GM06990 (cell line): ENCODE measurements around the gene RAB6B.

Experiments
- DNase-seq: peaks from one replicate; pipeline ENCODE4 v3.0.0-alpha.2; 2011; ENCODE audit not compliant: insufficient read length; ENCODE audit errors: extremely low read depth
- H3K27me3 ChIP-seq: replicated peaks from 2 replicates; pipeline ENCODE4 v1.6.0; 2011; ENCODE audit warnings: low read length; ENCODE audit not compliant: control insufficient read depth, insufficient read depth
- H3K36me3 ChIP-seq: 2 replicates; pipeline ENCODE4 v1.5.1; 2011; ENCODE audit warnings: low read length; ENCODE audit not compliant: control insufficient read depth, insufficient read depth
- H3K4me3 ChIP-seq: replicated peaks from 2 replicates; pipeline ENCODE4 v1.5.1; 2011; ENCODE audit warnings: low read depth, mild to moderate bottlenecking, control low read depth, low read length
- TF ChIP-seq, protein P1 (sequence below): IDR thresholded peaks from 2 replicates; pipeline ENCODE4 v1.5.1; 2011; ENCODE audit warnings: low read length, control low read depth, mild to moderate bottlenecking, inconsistent platforms; ENCODE audit not compliant: insufficient read depth, poor library complexity, severe bottlenecking

The RAB6B gene

DNA sequence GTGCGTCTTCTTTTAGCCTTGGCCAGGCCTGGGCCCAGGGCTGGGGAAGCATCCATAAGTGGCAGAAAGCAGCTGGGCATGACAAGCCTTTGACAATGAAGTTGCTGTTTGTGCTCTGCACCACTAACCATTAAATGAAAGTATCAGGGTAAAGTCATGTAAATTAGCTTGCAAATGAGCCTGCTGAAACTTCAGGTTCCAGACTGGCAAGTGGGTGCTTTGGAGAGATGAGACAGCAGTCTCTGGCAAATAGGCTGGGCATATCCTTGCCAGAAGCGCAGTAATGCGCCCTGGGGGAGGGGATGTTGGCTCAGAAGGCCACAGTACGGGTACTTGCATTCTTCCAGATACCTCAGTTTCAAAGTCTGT, 40.7 kb downstream of the RAB6B start:
- no peaks in the 10 kb centered on the region for H3K27me3 ChIP-seq
- TF ChIP-seq, protein P1, sequence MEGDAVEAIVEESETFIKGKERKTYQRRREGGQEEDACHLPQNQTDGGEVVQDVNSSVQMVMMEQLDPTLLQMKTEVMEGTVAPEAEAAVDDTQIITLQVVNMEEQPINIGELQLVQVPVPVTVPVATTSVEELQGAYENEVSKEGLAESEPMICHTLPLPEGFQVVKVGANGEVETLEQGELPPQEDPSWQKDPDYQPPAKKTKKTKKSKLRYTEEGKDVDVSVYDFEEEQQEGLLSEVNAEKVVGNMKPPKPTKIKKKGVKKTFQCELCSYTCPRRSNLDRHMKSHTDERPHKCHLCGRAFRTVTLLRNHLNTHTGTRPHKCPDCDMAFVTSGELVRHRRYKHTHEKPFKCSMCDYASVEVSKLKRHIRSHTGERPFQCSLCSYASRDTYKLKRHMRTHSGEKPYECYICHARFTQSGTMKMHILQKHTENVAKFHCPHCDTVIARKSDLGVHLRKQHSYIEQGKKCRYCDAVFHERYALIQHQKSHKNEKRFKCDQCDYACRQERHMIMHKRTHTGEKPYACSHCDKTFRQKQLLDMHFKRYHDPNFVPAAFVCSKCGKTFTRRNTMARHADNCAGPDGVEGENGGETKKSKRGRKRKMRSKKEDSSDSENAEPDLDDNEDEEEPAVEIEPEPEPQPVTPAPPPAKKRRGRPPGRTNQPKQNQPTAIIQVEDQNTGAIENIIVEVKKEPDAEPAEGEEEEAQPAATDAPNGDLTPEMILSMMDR: no peak

DNA sequence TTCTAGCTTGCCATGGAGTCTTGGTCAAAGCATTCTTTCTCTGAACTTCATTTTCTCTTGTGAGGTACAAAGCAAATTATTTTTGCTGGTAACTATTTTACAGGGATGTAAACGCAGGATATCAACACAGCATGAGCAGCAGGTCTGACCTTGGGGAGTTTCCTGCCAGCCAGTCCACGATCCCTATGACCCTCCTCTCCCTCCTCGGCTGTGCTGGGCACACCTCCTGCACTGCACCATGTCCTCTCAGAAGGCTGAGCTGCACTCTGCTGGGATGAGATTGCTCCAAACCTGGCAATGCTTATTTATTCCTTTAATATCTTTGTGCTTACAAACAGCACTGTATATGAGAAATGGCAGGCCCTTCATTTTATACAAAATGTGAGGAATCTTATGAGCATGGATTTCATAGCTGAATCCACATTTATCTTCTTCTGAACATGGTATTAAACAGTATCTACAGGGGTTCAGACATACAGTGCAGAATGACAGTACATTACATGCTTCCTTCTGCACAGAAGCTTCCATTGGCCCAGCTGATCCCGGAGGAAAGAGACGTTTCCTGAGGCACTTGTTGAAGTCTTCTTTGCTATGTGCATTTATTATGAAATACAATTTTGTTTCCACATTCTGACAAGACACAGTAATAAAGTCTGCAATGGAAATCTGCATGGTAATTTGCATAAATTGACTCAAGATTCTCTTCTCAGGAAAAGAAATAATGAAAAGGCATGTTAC, 41.2 kb downstream of the RAB6B start:
- TF ChIP-seq, protein P1: no peak
- no peak overlapping the region for H3K4me3 ChIP-seq
- DNase-seq: no peak

More for the DNA sequence above, 40.7 kb downstream of the RAB6B start:
- Histone ChIP-seq H3K36me3 (no peaks in the 10 kb centered on the region), H3K4me3 (no peak overlapping the region)
- no peak for DNase-seq

DNA sequence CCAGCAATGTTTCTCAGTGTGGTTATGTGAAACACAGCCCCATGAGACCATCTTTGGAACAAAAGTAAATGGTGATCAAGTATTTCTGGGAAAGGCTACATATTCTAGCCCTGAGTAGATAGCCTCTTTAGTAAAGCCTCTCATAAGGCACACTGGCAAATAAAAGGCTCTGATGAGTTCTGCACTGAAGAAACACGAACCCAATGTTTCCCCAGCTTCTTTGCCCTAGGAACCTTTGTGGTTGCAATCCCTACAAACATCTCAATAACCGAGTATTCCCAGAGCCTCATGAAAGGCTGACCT, 41.8 kb downstream of the RAB6B start:
- Histone ChIP-seq H3K4me3 (no peak overlapping the region), H3K36me3 (no peaks in the 10 kb centered on the region), H3K27me3 (no peaks in the 10 kb centered on the region)
- TF ChIP-seq, protein P1: no peak
- no peak for DNase-seq

More for the DNA sequence above, 41.2 kb downstream of the RAB6B start:
- H3K27me3 ChIP-seq: no peaks in the 10 kb centered on the region
- H3K36me3 ChIP-seq: no peaks in the 10 kb centered on the region

DNA sequence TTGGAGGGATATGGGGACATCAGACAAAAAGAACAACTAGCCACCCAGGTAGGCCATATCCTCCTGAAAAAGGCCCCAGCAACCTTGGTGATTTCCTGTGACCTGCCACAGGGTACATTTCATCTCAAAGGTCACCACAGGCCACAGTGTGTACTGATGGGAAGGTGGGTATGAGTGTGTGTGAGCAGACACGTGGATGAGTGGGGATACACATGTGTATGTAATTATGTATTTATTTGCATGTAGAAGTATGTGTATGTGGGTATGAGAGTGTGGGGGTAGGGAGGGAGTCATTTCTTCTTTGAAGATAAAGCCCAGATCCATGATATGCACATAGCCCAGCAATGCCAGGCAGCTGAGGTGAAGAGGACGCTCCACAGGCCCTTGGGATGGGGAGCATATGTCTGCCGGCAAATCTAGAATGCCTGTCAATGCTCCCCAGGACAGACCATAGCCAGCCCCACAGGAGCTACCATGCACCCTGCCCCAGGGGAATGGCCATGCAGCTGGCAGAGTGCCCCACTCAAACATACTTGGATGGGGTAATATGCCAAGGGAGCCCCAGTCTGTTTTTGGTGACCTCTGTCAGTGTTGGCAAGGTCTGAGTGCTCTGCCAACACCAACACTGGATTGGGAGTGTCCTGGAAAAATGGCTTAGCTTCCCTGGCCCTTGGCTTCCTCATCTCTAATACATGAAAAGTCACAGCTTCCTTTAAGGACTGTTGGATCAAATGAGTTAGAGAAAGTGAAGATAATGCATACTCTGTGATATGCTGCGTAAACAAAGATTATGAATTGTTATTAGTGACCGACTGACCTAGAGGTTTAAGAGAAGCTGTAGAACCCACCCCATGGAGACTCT, 42.4 kb downstream of the RAB6B start:
- no peak for DNase-seq
- TF ChIP-seq, protein P1: no peak
- H3K36me3 ChIP-seq: no peaks in the 10 kb centered on the region
- no peak overlapping the region for H3K4me3 ChIP-seq
- H3K27me3 ChIP-seq: no peaks in the 10 kb centered on the region

DNA sequence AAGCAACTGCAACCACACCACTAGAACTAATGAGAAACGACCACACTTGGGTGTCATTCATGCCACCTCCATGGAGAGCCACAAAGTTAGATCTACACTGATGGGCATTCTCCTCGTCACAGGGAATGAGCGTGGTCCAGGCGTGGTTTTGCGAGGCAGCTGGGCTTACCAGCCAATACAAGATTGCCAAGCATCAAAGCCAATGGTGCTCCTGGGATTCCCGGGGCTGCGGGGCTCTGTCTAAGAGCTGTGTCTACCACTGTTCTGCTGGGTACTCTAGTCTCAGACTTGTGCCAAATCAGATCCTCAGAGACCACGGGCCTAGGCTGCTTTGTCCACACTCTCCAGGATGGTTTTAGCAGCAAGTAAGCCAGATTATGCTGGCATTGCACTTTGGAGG, 43.8 kb downstream of the RAB6B start:
- DNase-seq: no peak
- Histone ChIP-seq H3K36me3 (no peaks in the 10 kb centered on the region), H3K27me3 (no peaks in the 10 kb centered on the region), H3K4me3 (no peak overlapping the region)
- TF ChIP-seq, protein P1: no peak
